ENCODE measurements around the gene REEP1.
A peak's percentile ranks its signal among the peaks of the same experiment; 100 is the strongest.

The REEP1 gene

GRCh38 chr2:86283411-86284030 is 53.9 kb downstream of the REEP1 start:
- H3K4me3 ChIP-seq (replicated peaks in 1 of 2; ENCODE audit: low read depth in 2 of 2, low read length in 2 of 2), result no peak overlapping the region
- no peak for DNase-seq (ENCODE audit: low read depth in 2 of 2)
- no peak for TF ChIP-seq CTCF (IDR thresholded peaks at IDR 0.05; ENCODE audit: low read depth, low read length)

- no peak for DNase-seq (ENCODE audit: low read depth in 2 of 2)
- no peak for TF ChIP-seq CTCF (IDR thresholded peaks at IDR 0.05; ENCODE audit: low read depth, low read length)
- no peak overlapping the region for H3K4me3 ChIP-seq (replicated peaks in 1 of 2; ENCODE audit: low read depth in 2 of 2, low read length in 2 of 2)
These were observed 56.2 kb downstream of the REEP1 start for GRCh38 chr2:86281066-86281700.

- DNase-seq (ENCODE audit: low read depth in 2 of 2), result no peak
- TF ChIP-seq CTCF (IDR thresholded peaks at IDR 0.05; ENCODE audit: low read depth, low read length), result no peak
- H3K4me3 ChIP-seq (replicated peaks in 1 of 2; ENCODE audit: low read depth in 2 of 2, low read length in 2 of 2), result no peak overlapping the region
These were observed 57.2 kb downstream of the REEP1 start for GRCh38 chr2:86280191-86280667.

GRCh38 chr2:86275962-86276361 is 61.5 kb downstream of the REEP1 start:
- DNase-seq (ENCODE audit: low read depth in 2 of 2), result no peak
- no peak for TF ChIP-seq CTCF (IDR thresholded peaks at IDR 0.05; ENCODE audit: low read depth, low read length)
- H3K4me3 ChIP-seq (replicated peaks in 1 of 2; ENCODE audit: low read depth in 2 of 2, low read length in 2 of 2), result no peak overlapping the region

GRCh38 chr2:86275384-86275799 is 62.0 kb downstream of the REEP1 start:
- DNase-seq (ENCODE audit: low read depth in 2 of 2), result no peak
- TF ChIP-seq CTCF (IDR thresholded peaks at IDR 0.05; ENCODE audit: low read depth, low read length), result no peak
- H3K4me3 ChIP-seq (replicated peaks in 1 of 2; ENCODE audit: low read depth in 2 of 2, low read length in 2 of 2), result no peak overlapping the region

GRCh38 chr2:86274918-86275275 is 62.5 kb downstream of the REEP1 start:
- H3K4me3 ChIP-seq (replicated peaks in 1 of 2; ENCODE audit: low read depth in 2 of 2, low read length in 2 of 2), result no peak overlapping the region
- TF ChIP-seq CTCF (IDR thresholded peaks at IDR 0.05; ENCODE audit: low read depth, low read length), result no peak
- DNase-seq (ENCODE audit: low read depth in 2 of 2), result peak in 1 of 2 donors; percentile 21
